ENCODE measurements around the gene SETD7.

GRCh38 chr4:139540632-139541031 lies 15.4 kb downstream of the SETD7 start:
- TF ChIP-seq CTCF (IDR thresholded peaks at IDR 0.05; ENCODE audit: low read depth, low read length, poor library complexity, severe bottlenecking): no peak
- no peak for TF ChIP-seq EZH2phosphoT487 (IDR thresholded peaks at IDR 0.05; ENCODE audit: borderline replicate concordance, low read length)
